ENCODE results near the gene RP9. TPM values are rescaled to one million over a fixed set of nuclear protein-coding genes. Genes with fewer than 3 reads are reported as not detected.

The RP9 gene
- total and polyA plus RNA-seq, 2 experiments from 2014 or later: 28.4 to 35.3 TPM

GRCh38 chr7:33048257-33048656 lies 60.9 kb downstream of the RP9 start:
- no peaks in the 10 kb centered on the region for H3K36me3 ChIP-seq
- H3K27ac ChIP-seq: no peak overlapping the region
- no peaks in the 10 kb centered on the region for H3K9me3 ChIP-seq (ENCODE audit: low read depth)
- DNase-seq (ENCODE audit: low read depth in 1 of 2, low spot score in 1 of 2): no peak
- H3K4me3 ChIP-seq: no peak overlapping the region
- no peak for TF ChIP-seq CTCF (IDR thresholded peaks at IDR 0.05; ENCODE audit: low read depth, low read length)
- peaks cover 3% of the 10 kb centered on the region for H3K4me1 ChIP-seq (ENCODE audit: low read depth)
- no peaks in the 10 kb centered on the region for H3K27me3 ChIP-seq

DNA sequence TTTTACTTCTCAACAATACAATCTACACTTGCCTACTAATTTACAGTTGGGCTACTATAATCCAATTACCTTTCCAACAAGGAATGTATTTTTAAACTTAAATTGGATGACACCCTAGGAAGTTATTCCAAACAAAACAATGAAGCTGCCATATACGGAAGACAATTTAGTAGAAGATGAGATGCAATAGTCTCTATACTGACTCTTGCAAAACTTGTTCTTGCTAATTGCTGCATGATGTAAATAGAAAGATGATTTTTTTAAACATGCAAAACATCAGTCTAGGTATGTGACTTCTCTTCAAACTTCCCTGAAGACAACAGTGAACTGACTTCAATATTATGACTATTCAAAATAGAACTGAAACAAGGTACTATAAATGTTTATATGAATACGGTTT lies 64.2 kb downstream of the RP9 start:
- no peaks in the 10 kb centered on the region for H3K36me3 ChIP-seq
- H3K9me3 ChIP-seq (ENCODE audit: low read depth): no peaks in the 10 kb centered on the region
- H3K27me3 ChIP-seq: no peaks in the 10 kb centered on the region
- TF ChIP-seq CTCF (IDR thresholded peaks at IDR 0.05; ENCODE audit: low read depth, low read length): no peak
- H3K27ac ChIP-seq: no peak overlapping the region
- no peak overlapping the region for H3K4me3 ChIP-seq
- peaks cover 18% of the 10 kb centered on the region for H3K4me1 ChIP-seq (ENCODE audit: low read depth)
- DNase-seq (ENCODE audit: low read depth in 1 of 2, low spot score in 1 of 2): no peak

Other genes starting within 250 kb of the RP9 start
- 28.8 and 41.6 TPM in 2 replicates for gene KBTBD2, start 217.6 kb downstream of the RP9 start, total RNA-seq
- gene KBTBD2, start 217.6 kb downstream of the RP9 start, polyA plus RNA-seq: 35.4 and 45.8 TPM in 2 replicates
- 81.6 and 123 TPM in 2 replicates for gene FKBP9, start 152.0 kb downstream of the RP9 start, total RNA-seq
- 58.0 and 102 TPM in 2 replicates for gene FKBP9, start 152.0 kb downstream of the RP9 start, polyA plus RNA-seq
- gene NT5C3A, start 46.6 kb downstream of the RP9 start, total RNA-seq: 23.7 and 26.9 TPM in 2 replicates
- gene NT5C3A, start 46.6 kb downstream of the RP9 start, polyA plus RNA-seq: 37.6 and 42.6 TPM in 2 replicates
- gene BBS9, start 20.2 kb upstream of the RP9 start, total RNA-seq: 11.8 and 13.2 TPM in 2 replicates
- gene BBS9, start 20.2 kb upstream of the RP9 start, polyA plus RNA-seq: 9.8 and 16.0 TPM in 2 replicates

All from cardiac muscle cell (in vitro differentiated cells and primary cell).